Thoracic aorta (tissue), 2 donors: ENCODE measurements around the gene ARHGAP33. TPM values are rescaled to one million over a fixed set of nuclear protein-coding genes. Genes with fewer than 3 reads are reported as not detected.

ENCODE experiments used
- ATAC-seq: fragments of 150-250 bp; one replicate; pipeline ENCODE4 v1.8.0; 2017; ENCODE audit warnings: low read depth; ENCODE audit not compliant: insufficient number of reproducible peaks, low FRiP score
- DNase-seq: peaks from one replicate; pipeline ENCODE4 v3.0.0-alpha.2; 2020; ENCODE audit warnings: low spot score
- H3K27ac ChIP-seq, 2 donors: fragments of 200-600 bp; sonication (generic); 1 replicate in 1 of 2; 2 replicates in 1 of 2; pipeline ENCODE4 v1.5.1; 2016; ENCODE audit warnings: mild to moderate bottlenecking in 2 of 2, moderate library complexity in 2 of 2
- H3K27me3 ChIP-seq: fragments of 200-600 bp; sonication (generic); replicated peaks from 2 replicates; pipeline ENCODE4 v1.6.0; 2016; ENCODE audit warnings: mild to moderate bottlenecking; ENCODE audit not compliant: insufficient read depth
- H3K36me3 ChIP-seq: fragments of 200-600 bp; sonication (generic); one replicate; pipeline ENCODE4 v1.5.1; 2016
- H3K4me1 ChIP-seq, 2 donors: fragments of 200-600 bp; sonication (generic); 1 replicate in 1 of 2; 2 replicates in 1 of 2; pipeline versions ENCODE4 v1.5.1 to v1.6.0; 2016; ENCODE audit warnings: low read depth in 2 of 2, mild to moderate bottlenecking in 1 of 2; ENCODE audit not compliant: control insufficient read depth in 1 of 2
- H3K4me3 ChIP-seq: fragments of 200-600 bp; sonication (generic); 2 replicates; pipeline ENCODE4 v1.5.1; 2016; ENCODE audit warnings: mild to moderate bottlenecking
- H3K9me3 ChIP-seq: fragments of 200-600 bp; sonication (generic); 2 replicates; pipeline ENCODE4 v1.5.1; 2016
- total RNA-seq, 2 donors: library from RNA; depleted of rRNA; stranded (reverse); fragments of >200 nt; gene quantifications; one replicate each; pipeline versions ENCODE4 v1.1.0 to v1.2.3, GENCODE V29; 2016
- TF ChIP-seq, protein P1 (sequence below): fragments of 200-600 bp; sonication (generic); IDR thresholded peaks from one replicate; pipeline ENCODE4 v1.5.1; 2019; ENCODE audit warnings: antibody characterized with exemption

The ARHGAP33 gene
- total RNA-seq, 2 donors from 2014 or later: 15.4 to 30.7 TPM

DNA sequence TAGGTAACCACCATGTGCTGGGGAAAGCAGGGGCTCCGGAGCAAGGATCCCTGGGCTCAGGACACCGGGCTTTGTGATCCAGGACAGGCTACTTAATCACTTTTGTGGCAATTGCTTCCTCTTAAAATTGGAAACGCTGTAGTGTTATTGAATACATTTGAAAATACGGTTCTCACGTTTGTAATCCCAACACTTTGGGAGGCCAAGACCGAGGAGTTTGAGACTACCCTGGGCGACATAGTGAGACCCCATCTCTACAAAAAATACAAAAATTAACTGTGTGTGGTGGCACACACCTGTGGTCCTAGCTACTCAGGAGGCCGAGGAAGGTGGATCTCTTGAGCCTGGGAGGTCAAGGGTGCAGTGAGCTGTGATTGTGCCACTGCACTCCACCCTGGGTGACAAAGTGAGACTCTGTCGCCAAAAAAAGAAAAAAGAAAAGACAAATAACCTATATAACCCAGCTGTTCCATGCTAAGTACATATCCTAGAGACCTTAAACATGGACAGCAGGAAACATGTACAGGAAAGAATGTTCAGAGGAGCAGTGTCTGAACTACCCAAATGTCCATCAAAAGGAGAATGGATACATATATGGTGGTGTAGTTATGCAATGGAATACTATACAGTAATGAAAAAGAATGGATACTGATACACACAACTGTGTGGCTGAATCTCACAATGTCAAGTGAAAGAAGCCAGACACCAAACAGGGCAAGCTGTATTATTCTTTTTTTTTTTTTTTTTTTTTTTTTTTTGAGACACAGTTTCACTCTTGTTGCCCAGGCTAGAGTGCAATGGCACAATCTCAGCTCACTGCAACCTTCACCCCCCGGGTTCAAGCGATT, 37.9 kb downstream of the ARHGAP33 start:
- Histone ChIP-seq H3K27ac (no peak overlapping the region), H3K4me1 (no peaks in the 10 kb centered on the region), H3K4me3 (no peak overlapping the region), H3K36me3 (no peaks in the 10 kb centered on the region), H3K27me3 (no peaks in the 10 kb centered on the region), H3K9me3 (no peaks in the 10 kb centered on the region)
- DNase-seq (no peak), ATAC-seq (no peak)
- TF ChIP-seq, protein P1, sequence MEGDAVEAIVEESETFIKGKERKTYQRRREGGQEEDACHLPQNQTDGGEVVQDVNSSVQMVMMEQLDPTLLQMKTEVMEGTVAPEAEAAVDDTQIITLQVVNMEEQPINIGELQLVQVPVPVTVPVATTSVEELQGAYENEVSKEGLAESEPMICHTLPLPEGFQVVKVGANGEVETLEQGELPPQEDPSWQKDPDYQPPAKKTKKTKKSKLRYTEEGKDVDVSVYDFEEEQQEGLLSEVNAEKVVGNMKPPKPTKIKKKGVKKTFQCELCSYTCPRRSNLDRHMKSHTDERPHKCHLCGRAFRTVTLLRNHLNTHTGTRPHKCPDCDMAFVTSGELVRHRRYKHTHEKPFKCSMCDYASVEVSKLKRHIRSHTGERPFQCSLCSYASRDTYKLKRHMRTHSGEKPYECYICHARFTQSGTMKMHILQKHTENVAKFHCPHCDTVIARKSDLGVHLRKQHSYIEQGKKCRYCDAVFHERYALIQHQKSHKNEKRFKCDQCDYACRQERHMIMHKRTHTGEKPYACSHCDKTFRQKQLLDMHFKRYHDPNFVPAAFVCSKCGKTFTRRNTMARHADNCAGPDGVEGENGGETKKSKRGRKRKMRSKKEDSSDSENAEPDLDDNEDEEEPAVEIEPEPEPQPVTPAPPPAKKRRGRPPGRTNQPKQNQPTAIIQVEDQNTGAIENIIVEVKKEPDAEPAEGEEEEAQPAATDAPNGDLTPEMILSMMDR: no peak

DNA sequence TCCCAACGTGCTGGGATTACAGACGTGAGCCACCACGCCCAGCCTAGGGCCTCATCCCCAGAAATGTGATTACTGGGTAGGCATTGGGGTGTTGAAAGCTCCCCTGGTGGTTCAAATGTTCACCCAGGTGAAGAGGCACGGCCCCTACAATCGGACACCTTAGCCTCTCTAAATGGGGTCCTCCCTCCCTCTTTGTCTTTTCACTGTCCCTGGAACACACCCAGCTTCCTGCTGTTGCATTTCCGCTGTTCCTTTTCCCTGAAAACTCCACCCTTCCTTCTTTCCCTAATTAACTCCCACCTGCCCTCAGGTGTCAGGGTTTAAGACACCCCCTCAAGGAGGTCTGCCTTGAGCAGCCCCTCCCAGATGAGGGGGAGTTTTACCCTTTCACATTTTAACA, 40.9 kb downstream of the ARHGAP33 start:
- TF ChIP-seq, protein P1: no peak
- no peaks in the 10 kb centered on the region for H3K27me3 ChIP-seq
- no peak overlapping the region for H3K4me3 ChIP-seq
- DNase-seq (no peak), ATAC-seq (no peak)
- H3K36me3 ChIP-seq: no peaks in the 10 kb centered on the region
- no peaks in the 10 kb centered on the region for H3K9me3 ChIP-seq
- H3K27ac ChIP-seq: no peak overlapping the region
- H3K4me1 ChIP-seq: no peaks in the 10 kb centered on the region

DNA sequence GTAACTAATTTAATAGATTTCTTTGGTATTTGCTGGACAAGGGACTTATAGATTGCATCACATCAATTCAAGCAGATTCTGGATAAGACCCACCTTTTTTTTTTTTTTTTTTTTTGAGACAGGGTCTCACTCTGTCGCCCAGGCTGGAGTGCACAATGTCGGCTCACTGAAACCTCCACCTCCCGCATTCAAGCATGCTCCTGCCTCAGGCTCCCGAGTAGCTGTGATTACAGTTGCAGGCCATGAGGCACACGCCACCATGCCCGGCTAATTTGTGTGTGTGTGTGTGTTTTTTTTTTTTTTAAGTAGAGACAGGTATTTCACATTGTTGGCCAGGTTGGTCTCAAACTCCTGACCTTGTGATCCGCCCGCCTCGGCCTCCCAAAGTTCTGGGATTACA, 41.5 kb downstream of the ARHGAP33 start:
- H3K4me3 ChIP-seq: no peak overlapping the region
- no peaks in the 10 kb centered on the region for H3K36me3 ChIP-seq
- ATAC-seq (no peak), DNase-seq (no peak)
- H3K27me3 ChIP-seq: no peaks in the 10 kb centered on the region
- TF ChIP-seq, protein P1: no peak
- H3K9me3 ChIP-seq: no peaks in the 10 kb centered on the region
- H3K27ac ChIP-seq: no peak overlapping the region
- no peaks in the 10 kb centered on the region for H3K4me1 ChIP-seq

DNA sequence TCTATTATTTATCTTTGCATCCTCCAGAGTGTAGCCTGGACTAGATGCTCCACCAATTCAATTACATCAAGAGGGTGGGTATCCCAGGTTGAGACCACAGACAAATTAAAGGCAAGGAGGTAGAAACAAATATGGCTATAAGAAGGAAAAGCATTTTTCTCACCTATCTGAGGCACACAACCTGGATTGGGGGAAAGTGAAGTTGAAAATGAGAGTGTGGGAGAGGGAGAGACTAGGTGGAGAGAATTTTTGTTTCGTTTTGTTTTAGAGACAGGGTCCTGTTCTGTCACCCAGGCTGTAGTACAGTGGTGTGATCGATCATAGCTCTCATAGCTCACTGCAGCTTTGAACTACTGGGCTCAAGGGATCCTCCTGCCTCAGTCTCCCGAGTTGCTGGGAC, 43.1 kb downstream of the ARHGAP33 start:
- TF ChIP-seq, protein P1: no peak
- DNase-seq (no peak), ATAC-seq (no peak)
- Histone ChIP-seq H3K4me3 (no peak overlapping the region), H3K9me3 (no peaks in the 10 kb centered on the region), H3K27me3 (no peaks in the 10 kb centered on the region), H3K4me1 (no peaks in the 10 kb centered on the region), H3K36me3 (no peaks in the 10 kb centered on the region), H3K27ac (no peak overlapping the region)

DNA sequence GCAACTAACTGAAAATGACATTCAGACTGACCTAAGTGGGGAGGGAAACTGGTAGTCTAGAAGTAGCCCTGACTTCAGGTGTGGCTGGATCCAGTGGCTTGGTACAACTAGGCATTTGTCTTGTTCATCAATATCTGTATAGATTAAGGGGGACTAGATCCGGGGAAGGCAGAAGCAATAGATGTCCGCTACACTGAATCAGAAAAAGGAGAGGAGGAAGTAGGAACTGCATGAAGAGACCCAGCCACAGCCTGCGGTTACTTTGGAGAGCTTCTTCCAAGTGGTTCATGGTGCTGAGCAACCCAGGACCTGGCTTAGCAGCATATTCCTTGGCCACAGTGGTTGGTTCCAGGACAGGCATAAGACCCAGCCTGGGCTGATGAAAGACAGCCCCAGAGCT, 47.2 kb downstream of the ARHGAP33 start:
- H3K36me3 ChIP-seq: no peaks in the 10 kb centered on the region
- DNase-seq (no peak), ATAC-seq (no peak)
- no peaks in the 10 kb centered on the region for H3K9me3 ChIP-seq
- TF ChIP-seq, protein P1: no peak
- H3K4me3 ChIP-seq: no peak overlapping the region
- H3K27me3 ChIP-seq: no peaks in the 10 kb centered on the region
- H3K4me1 ChIP-seq: no peaks in the 10 kb centered on the region
- H3K27ac ChIP-seq: no peak overlapping the region
